HG02938 (cell line): ENCODE measurements around the gene NYAP1.
"Not testable (repeated sequence)": the region's sequence is repeated elsewhere in the genome, so short reads cannot be mapped to it uniquely, and the experiment has no call there.

Source experiments
- ATAC-seq: cut with Tn5 transposase; IDR thresholded peaks from one replicate; pipeline ENCODE4 v1.9.1; 2021; ENCODE audit warnings: mild to moderate bottlenecking, moderate library complexity; ENCODE audit not compliant: unreplicated experiment

Gene NYAP1

DNA sequence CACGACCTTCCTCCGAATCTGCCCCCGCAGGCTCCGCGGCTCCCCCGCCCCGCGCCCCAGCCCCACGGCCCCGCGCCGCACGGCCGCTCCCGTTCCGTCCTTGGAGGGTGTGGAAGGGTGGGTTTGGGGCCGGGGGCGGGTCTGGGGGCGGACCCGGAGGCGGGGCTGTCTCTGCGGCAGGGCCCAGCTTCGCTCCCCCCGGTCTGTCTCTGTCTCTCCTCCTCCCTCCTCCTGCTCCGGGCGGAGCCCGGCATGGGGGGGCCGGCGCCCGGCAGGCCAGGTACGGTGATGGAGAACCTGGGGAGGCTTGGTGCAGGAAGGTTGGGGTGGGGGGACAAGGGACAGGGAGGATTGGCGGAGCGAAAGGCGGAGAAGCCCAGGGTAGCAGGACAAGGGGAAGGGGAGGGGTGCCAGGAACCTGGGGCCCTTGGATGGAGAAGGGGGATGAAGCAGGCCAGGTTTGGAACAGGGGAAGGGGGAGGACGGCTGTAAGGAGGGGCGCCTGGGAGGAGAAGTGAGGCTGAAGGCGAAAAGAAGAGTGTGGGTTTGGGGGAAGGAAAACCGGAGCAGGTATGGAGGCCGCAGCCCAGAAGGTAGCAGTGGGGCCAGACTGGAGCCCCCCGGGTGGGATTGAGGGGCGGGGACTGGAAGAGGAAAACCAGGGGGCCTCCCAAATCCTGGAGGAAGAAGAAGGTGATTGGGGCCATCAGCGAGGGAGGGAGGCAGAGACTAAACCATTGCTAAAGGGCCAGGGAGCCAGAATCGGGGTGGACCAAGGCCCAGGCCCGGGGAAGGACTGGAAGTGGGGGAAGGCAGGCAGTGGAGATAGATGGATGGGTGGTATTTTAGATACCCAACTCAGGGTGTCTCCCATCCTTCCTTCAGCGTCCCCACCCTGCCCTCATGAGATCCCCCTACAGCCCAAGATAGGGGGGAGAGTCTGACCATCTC lies at the start of gene NYAP1:
NYAP1 (plus strand) TSS at position 206 of the 951 bp plus-strand sequence. CDS start 1,385 bp downstream, outside the sequence.
- ATAC-seq = no peak

DNA sequence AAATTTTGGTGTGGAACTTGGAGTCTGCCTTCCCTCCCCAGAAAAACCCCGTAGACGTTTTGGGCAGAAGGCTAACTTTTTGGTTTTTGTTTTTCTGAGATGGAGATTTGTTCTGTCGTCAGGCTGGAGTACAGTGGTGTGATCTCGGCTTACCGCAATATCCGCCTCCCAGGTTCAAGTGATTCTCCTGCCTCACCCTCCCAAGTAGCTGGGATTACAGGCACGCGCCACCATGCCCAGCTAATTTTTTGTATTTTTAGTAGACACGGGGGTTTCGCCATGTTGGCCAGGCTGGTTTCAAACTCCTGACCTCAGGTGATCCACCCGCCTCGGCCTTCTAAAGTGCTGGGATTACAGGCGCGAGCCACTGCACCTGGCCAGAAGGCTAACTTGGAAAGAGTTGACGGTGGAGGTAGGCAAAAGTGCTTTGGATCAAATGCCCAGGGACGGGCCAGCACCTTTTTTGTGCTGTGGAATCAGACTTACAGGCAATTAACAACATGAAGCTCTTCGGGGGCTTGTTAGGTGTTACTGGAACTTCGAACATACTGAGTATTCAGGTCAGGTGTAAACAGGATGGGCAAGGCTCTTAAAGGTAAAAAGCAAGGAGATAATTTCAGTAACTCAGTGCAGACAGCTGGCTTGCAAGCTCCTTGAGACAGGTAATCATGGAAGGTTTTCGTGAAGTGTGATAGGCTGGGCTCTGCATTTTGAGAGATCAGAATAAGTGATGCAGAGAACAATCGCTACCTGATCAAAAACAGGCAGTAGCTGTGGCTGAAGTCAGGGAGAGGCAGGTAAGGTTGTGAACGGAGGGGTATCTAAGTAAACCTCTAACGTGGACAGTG lies 49.2 kb upstream of the NYAP1 start:
- no peak for ATAC-seq

DNA sequence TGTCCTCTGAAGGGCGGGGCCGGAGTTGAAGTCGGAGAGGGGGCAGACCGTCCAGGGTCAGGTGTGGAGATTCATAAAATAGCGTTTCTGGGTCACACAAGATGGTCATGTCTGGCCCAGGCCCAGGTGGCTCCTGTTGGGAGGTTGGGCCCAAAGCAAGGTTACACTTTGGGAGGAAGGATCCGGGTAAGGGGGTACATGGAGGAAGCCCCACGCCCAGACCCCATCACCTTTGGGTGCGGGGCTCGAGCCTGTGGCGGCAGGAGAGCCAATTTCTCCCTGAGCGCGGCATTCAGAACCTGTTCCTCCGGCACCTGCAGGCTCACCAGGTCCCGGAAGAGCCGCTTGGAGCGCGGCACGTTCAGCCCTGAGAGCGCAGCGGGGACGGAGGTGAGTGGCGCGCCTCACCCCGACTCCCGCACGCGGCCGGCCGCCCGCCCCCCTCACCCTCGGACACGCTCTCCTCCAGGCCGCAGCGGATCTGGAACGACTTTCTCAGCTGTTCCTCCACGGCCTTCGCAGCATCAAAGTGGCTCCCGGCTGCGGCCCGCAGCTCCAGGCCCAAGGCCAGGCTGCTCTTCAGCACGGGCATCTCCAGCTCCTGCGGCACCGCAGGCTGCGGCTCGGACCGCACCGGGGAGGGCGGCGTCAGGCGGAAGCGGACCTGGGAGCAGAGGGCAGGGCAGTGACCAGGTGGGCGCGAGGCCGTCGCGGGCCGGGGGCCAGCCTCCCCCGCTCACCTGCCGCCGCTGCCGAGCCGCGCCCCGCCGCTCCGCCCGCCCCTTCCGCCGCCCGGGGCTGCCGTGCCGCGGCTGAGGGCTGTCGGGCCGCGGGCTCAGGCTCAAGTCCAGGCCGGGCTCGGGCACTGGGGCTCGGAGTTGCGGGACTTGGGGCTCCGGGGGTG lies 48.1 kb upstream of the NYAP1 start:
- ATAC-seq = peak; percentile 27

DNA sequence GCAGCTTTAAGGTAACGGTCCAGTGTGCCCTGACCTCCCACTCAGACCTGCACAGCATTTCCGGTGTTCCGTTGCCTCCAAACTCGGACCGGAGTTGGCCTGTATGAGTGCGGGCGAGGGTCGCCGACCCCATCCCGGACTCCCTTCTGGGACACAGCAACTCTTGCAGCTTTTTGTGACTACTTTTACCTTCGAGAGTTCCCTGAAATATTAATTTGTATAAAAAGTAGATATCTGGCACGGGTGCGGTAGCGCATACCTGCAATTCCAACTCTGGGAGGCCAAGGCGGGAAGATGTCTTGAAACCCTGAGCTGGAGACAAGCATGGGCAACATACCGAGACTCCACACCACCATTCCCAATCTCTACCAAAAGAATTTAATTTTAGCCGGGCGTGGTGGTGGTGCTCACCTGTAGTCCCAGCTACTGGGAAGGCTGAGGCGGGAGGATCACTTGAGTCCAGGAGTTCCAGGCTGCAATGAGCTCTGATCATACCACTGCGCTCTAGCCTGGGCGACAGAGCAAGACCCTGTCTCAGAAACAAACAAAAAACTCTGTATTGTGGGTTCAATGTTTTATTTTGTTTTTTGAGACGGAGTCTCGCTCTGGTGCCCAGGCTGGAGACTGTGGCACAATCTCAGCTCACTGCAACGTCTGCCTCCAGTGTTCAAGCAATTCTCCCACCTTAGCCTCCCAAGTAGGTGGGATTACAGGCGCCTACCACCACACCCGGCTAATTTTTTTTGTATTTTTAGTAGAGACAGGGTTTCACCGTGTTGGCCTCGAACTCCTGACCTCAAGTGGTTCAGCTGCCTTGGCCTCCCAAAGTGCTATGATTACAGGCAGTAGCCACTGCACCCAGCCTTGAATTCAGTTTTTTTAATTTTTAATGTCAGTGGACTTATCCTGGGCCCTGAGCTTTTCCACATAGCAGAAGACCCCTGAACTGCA lies 46.3 kb upstream of the NYAP1 start:
- no peak for ATAC-seq

DNA sequence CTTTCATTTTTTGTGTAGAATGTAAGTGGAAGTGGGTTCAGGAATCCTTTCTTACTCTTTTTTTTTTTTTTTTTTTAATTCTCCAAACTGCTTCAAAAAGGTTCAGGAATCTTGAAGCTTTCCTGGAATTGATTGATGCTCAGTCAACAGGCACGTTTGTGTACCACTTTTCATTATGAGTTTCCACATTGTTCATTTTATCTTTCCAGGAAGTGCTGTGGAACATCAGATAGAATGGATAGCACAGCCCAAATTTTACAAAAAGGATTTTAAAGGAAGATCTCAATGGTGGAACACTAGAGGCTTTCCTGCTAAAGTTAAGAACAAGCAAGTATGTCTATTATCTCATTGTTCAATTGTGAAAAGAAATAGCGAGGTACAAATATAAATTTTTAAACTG lies 45.6 kb upstream of the NYAP1 start:
- no peak for ATAC-seq

DNA sequence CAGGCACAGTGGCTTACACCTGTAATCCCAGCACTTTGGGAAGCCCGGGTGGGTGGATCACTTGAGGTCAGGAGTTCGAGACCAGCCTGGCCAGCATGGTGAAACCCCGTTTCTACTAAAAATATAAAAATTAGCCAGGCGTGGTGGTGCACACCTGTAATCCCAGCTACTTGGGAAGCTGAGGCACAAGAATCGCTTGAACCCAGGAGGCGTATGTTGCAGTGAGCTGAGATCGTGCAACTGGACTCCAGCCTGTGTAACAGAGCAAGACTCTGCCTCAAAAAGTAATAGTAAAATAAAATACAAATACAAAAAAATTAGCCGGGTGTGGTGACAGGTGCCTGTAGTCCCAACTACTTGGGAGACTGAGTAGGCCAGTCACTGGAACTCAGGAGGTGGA lies 45.0 kb upstream of the NYAP1 start:
- ATAC-seq = not testable (repeated sequence)

DNA sequence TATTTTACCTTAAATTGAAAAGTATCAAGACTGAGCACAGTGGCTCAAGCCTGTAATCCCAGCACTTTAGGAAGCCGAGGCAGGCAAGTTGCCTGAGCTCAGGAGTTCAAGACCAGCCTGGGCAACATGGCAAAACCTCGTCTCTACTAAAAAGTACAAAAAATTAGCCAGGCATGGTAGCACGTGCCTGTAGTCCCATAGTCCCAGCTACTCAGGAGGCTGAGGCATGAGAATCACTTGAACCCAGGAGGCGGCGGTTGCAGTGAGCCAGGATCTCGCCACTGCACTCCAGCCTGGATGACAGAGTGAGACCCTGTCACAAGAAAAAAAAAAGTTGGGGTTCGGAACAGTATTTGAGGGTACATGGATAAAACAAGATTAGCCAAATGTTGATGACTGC lies 44.5 kb upstream of the NYAP1 start:
- not testable (repeated sequence) for ATAC-seq

DNA sequence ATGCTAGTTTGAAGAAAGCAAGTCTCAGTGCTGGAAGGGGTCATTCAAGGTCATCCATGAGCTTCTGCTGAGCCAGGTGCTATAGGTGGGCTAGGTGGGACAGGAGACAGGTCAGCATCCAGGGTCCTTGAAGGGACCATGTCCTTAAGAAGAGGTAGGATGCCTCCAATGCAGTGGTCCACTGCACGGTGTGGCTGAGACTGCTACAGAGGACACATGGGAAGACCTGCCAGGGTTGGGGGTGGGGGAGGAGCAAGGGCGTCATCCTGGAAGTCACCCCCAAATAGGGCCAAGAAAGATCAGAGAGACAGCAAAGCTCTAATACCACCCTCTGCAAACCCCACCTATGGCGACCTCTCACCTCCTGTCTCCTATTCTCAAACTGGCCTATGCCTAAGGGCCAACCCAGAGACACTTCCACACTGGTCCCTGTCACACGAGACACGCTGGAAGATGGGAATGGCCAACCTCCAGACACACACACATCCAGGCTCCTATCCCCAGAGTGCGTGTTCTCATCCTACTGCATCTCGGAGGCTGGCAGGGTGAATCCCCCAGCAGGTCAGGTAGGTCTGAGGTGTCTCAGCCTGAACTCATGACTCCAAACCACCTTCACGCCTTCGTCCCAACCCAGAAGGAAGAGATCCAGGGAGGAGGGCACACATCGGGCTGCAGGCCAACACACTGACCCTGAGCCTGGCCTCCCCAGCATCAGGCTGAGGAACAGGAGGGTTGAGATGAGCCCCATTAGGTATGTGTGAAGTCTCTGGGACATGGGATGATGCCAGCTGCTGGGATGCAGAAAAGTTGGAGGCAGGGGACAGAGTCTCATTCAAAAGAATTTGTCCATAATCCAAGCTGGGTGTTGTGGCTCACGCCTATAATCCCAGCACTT lies 41.8 kb upstream of the NYAP1 start:
- ATAC-seq = no peak

DNA sequence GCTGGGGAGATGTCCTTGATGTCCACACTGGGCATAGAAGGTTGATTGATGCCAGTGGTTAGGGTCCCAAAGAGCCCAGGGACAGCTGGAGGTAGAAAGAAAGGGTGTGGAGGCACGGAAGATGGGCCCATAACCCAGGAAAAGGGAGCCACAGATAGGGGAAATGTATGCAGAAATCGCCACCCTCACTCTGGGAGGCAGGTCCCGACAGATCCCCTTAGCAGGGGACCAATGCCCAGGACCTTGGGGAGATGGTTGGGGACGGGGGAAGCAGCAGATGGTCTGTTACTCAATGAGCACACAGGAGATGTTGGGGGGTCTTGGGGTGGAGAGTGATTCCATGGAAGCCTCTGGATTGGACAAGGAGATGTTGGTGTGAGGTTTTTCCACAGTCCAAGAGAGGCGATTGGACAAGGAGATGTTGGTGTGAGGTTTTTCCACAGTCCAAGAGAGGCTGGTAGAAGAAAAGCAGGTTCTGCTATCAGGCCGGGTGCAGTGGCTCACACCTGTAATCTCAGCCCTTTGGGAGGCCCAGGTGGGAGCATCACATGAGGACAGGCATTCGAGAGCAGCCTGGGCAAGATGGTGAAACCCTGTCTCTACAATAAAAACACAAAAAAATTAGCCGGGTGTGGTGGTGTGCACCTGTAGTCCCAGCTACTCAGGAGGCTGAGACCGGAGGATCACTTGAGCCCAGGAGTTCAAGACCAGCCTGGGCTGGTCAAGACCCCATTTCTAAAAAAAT lies 40.5 kb upstream of the NYAP1 start:
- ATAC-seq = no peak

DNA sequence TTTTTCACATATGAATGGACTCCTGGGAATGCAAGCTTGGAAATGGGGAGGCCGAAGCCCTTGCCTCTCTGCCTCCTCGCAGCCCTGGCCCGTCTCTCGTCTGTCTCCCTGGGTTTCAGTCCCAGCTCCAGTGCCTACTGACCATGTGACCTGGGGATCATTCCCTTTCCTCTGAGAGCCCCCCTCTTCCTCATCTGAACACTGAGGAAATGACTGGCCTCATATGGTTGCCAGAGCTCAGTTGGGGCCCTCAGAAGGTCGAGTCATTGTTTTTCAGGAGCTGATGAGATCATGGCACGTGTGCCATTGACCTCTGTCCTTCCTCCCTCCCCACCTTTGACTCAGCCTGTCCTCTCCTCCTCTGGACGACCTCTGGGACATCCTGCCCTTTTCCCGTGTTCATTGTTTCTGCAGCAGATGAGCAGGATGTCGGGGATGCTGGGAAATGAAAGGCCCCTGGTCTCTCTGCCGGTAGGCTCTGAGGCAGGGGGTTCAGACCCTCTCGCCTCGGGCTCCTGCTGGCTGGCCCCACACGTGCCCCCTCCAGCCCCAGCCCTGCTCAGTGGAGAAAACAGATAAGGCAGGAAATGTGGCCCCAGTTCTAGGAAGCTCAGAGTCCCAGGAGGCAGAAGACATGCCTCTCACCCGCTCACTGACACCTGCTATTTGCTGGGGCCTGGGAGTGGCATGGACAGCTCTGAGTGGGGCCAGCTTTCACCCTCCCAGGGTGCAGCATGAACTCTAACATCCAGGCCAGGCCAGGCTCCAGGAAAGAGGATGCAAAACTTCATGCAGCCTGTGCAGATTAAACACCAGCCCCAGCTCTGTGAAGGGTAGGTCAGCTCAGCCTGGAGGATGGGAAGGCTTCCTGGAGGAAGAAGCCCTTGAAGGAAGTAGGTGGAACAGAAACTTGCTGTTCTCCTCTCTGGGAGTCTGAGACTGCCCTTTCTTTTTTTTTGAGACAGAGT lies 39.1 kb upstream of the NYAP1 start:
- ATAC-seq = no peak

DNA sequence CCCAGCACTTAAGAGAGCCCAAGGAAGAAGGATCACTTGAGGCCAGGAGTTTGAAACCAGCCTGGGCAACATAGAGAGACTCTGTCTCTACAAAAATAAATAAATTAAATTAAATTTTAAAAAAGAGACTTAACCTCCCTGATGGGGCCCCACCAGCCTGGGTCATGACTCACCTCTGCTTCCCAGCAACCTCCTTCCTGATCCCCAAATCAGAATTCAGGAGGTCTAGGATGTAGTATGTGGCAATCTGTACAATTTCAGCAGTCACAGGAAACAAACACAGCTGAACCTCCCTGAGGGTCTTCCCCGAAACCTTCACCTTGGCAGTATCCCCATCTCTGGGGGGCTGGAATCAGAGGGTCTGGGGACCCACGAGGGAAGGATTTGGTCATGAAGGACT lies 37.7 kb upstream of the NYAP1 start:
- no peak for ATAC-seq

DNA sequence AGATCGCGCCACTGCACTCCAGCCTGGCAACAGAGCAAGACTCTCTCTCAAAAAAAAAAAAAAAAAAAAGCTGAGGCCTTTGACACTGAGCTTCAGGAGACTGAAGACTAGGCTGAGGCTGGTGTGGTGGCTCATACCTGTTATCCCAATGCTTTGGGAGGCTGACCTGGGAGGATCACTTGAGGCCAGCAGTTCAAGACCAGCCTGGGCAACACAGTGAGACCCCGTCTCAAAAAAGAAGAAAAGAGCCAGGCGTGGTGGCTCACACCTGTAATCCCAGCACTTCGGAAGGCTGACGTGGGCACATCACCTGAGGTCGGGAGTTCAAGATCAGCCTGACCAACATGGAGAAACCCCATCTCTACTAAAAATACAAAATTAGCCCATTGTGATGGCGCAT lies 36.4 kb upstream of the NYAP1 start:
- not testable (repeated sequence) for ATAC-seq

DNA sequence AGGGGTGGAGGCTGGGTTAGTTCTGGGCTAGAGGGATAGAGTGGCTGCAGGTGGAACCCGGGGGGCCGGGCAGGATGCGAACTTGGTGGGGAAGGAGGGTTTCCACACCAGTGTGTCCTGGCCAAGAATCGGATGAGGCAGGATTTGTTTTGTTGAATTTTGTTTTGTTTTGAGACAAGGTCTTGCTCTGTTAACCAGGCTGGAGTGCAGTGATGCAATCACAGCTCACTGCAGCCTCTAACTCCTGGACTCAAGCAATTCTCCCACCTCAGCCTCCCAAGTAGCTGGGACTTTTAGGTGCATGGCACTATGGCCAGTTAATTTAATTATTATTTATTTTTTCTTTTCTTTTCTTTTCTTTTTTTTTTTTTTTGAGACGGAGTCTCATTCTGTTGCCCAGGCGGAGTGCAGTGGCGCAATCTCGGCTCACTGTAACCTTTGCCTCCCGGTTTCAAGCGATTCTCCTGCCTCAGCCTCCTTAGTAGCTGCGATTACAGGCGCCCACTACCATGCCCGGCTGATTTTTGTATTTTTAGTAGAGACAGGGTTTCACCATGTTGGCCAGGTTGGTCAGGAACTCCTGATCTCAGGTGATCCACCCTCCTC lies 34.4 kb upstream of the NYAP1 start:
- no peak for ATAC-seq

DNA sequence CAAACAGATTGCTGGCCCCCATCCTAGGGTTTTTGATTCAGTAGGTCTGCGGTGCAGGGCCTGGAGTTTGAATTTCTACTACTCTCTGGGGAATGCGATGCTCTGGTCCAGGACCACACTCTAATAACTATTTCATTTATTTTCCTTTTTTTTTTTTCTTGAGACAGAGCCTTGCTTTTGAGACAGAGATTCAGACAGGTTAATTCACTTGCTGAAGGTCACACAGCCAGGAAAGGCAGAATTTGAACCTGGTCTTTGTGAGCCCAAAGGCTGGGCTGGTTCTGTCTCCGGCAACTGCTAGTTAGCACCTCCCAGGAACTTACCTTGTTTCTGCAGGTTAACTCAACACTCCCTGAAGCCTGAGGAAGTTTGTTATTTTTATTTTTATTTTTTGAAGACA lies 31.2 kb upstream of the NYAP1 start:
- ATAC-seq = no peak

DNA sequence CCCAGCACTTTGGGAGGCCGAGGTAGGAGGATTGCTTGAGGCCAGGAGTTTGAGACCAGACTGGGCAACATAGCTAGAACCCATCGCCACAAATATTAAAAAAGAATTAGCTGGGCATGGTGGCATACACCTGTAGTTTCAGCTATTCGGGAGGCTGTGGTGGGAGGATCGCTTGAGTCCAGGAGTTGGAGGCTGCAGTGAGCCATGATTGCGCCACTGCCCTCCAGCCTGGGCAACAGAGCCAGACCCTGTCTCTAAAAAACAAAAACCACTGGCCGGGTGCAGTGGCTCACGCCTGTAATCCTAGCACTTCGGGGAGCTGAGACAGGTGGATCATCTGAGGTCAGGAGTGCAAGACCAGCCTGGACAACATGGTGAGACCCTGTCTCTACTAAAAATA lies 29.9 kb upstream of the NYAP1 start:
- ATAC-seq = not testable (repeated sequence)

DNA sequence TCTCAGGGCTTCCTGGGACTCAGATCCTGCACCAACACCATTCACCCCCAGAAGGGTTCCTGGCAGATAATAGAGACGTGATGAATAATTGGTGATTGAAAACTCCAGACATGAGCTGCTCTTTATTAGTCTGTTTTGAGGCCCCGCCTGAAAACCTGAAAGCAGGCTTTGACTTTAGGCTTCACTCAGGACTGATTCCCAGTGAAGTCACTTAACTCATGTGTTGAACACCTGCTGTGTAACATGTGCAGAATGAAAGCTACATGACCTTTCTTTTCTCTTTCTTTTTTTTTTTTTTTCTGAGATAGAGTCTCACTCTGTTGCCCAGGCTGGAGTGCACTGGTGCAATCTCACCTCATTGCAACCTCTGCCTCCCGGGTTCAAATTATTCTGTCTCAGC lies 28.5 kb upstream of the NYAP1 start:
- ATAC-seq = no peak
